Activated T-helper 1 cell treated with anti-CD3 and anti-CD28 coated beads, Interleukin-12 subunit alpha, Interleukin-12 subunit beta, Interleukin-2, Interleukin-4 antibody, amounts not matched to agents 30 ng/mL and 10 ng/mL and 1 ng/mL, durations not matched to agents 14 hours and 24 hours and 36 hours (primary cell): ENCODE data around the gene FRK. TPM values are rescaled to one million over a fixed set of nuclear protein-coding genes. Genes with fewer than 3 reads are reported as not detected.
"Not testable (repeated sequence)": the region's sequence is repeated elsewhere in the genome, so short reads cannot be mapped to it uniquely, and the experiment has no call there.

Source experiments
- DNase-seq: peaks from one replicate; pipeline ENCODE4 v3.0.0; 2021; ENCODE audit warnings: low spot score
- H3K27ac Mint-ChIP-seq: one replicate; pipeline ENCODE4 v1.8.0; 2021; ENCODE audit warnings: mild to moderate bottlenecking, mixed read lengths
- H3K27me3 Mint-ChIP-seq: one replicate; pipeline ENCODE4 v1.8.0; 2022; ENCODE audit warnings: mild to moderate bottlenecking, moderate library complexity, mixed read lengths; ENCODE audit not compliant: insufficient read depth
- H3K36me3 Mint-ChIP-seq: one replicate; pipeline ENCODE4 v1.8.0; 2021; ENCODE audit warnings: low read depth, mixed read lengths
- H3K4me1 Mint-ChIP-seq: one replicate; pipeline ENCODE4 v1.8.0; 2021; ENCODE audit warnings: low read depth, mixed read lengths
- H3K4me3 Mint-ChIP-seq: one replicate; pipeline ENCODE4 v1.8.0; 2021; ENCODE audit warnings: mild to moderate bottlenecking, moderate library complexity, mixed read lengths
- H3K9me3 Mint-ChIP-seq: one replicate; pipeline ENCODE4 v1.8.0; 2021; ENCODE audit warnings: mixed read lengths
- intact Hi-C: fragments of 100-400 bp; cut with micrococcal nuclease; formaldehyde crosslinking; loops from one replicate; pipeline ENCODE4 v1.15.1; 2024
- total RNA-seq: library from RNA; stranded (reverse); gene quantifications from 2 replicates; pipeline ENCODE4 v1.2.3, GENCODE V29; 2022

FRK gene
- total RNA-seq, 1 donor from 2014 or later, result not detected

DNA sequence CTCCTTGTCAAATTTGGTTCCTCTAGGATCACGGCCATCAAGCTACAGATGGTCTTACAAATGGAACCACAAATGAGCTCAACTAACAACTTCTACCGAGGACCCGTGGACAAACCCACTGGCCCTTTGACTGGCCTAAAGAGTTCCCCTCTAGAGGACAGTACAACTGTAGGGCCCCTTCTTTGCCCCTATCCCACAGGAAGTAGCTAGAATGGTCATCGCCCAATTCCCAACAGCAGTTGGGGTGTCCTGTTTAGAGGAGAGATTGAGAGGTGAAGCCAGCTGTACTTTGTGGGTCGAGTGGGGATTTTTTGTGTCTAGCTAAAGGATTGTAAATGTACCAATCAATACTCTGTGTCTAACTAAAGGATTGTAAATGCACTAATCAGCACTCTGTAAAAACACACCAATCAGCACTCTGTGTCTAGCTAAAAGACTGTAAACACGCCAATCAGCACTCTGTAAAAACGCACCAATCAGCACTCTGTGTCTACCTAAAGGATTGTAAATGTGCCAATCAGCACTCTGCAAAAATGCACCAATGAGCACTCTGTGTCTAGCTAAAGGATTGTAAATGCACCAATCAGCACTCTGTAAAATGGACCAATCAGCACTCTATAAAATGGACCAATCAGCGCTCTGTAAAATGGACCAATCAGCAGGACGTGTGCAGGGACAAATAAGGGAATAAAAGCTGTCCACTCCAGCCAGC is 35.5 kb upstream of the FRK start:
- Mint-ChIP-seq H3K9me3 (peaks cover 16% of the 10 kb centered on the region), H3K4me1 (peaks cover 15% of the 10 kb centered on the region)
- H3K36me3 Mint-ChIP-seq, intact Hi-C loops, H3K4me3 Mint-ChIP-seq, H3K27ac Mint-ChIP-seq, H3K27me3 Mint-ChIP-seq, DNase-seq: not testable (repeated sequence)

DNA sequence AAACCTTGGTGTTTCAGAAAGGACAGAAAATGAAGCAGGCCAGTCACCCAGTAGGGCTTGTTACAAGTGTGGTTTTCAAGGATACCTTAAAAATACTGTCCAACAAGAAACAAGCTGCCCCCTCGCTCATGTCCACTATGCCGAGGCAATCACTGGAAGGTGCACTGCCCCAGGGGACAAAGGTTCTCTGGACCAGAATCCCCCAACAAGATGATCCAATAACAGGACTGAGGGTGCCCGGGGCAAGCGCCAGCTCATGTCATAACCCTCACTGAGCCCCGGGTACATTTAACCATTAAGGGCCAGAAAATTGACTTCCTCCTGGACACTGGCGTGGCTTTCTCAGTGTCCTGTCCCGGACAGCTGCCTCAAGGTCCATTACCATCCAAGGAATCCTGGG is 33.4 kb upstream of the FRK start:
- Mint-ChIP-seq H3K36me3 (no peaks in the 10 kb centered on the region), H3K4me1 (no peaks in the 10 kb centered on the region), H3K27me3 (peaks cover 4% of the 10 kb centered on the region), H3K27ac (no peak overlapping the region), H3K9me3 (peaks cover 16% of the 10 kb centered on the region), H3K4me3 (no peak overlapping the region)
- intact Hi-C loops, result no loop called here
- no peak for DNase-seq

DNA sequence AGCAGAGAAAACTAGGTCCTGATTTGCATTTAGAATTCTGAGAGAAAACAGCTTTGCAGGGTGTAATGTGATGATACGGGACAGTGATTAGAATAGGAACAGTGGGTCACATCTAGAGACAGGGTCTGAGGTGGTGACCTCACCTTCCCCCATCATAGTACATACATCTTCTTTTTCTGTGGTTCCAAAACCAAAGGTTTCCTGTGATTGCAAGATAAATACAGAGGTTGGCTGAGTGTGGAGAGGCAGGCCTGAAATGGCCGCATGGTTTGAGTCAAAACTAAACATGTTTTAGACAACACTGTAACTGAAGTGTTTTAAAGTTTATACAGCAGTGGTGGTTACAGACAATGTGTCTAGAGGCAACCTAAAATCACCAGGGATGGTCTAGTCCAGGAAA is 29.6 kb upstream of the FRK start:
- Mint-ChIP-seq H3K4me1 (no peaks in the 10 kb centered on the region), H3K36me3 (no peaks in the 10 kb centered on the region), H3K9me3 (no peaks in the 10 kb centered on the region), H3K27ac (no peak overlapping the region), H3K4me3 (no peak overlapping the region), H3K27me3 (peaks cover 4% of the 10 kb centered on the region)
- no peak for DNase-seq
- intact Hi-C loops, result no loop called here

DNA sequence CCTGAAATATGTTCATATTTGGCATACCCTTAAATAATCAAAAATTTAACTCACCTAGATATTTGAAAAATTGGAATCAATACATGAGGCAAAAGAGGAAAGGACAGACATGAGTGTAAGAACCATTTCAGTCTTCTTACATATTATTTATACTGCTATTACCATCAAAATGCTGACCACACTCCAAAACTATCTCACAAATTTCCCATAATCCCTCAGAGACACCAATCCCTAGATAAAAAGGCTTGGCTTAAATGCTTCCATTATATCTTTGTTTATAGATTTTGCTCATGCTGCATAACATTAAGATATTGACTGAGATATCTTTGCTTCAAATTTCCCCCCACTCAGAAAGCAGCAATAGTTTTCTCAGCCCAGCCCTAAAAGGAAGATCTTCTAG is 28.3 kb upstream of the FRK start:
- DNase-seq, result no peak
- Mint-ChIP-seq H3K27me3 (peaks cover 4% of the 10 kb centered on the region), H3K9me3 (no peaks in the 10 kb centered on the region), H3K4me3 (no peak overlapping the region), H3K27ac (no peak overlapping the region), H3K4me1 (no peaks in the 10 kb centered on the region), H3K36me3 (no peaks in the 10 kb centered on the region)
- intact Hi-C loops, result no loop called here

DNA sequence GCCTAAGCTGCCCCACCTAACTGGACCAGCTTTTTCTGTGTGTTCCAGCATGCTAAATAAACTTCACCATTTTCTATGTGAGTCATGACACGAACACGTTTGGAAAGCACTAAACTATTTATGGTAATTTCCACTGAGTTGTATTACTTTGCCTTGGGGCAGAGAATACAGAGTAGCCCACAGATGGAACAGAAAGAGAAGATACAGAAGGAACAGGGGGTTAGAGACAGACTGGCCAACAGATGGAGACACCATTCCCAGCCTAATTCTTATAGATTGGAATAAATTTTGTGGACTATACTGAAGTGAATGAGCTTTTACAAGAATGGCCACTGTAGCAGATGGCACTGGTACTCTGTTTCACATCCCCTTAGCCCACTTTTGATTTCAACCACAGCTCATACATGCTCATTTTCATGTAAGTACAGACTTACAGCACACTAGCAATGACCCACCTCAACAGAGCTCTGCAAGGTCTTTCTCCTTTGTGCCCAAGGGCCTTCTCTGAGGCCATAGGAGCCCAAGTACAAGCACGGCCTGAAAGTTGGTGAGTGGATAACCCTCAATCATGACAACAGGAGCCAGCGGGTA is 26.8 kb upstream of the FRK start:
- Mint-ChIP-seq H3K36me3 (no peaks in the 10 kb centered on the region), H3K27me3 (peaks cover 3% of the 10 kb centered on the region), H3K27ac (no peak overlapping the region), H3K4me1 (no peaks in the 10 kb centered on the region), H3K9me3 (no peaks in the 10 kb centered on the region), H3K4me3 (no peak overlapping the region)
- intact Hi-C loops, result no loop called here
- DNase-seq, result no peak

DNA sequence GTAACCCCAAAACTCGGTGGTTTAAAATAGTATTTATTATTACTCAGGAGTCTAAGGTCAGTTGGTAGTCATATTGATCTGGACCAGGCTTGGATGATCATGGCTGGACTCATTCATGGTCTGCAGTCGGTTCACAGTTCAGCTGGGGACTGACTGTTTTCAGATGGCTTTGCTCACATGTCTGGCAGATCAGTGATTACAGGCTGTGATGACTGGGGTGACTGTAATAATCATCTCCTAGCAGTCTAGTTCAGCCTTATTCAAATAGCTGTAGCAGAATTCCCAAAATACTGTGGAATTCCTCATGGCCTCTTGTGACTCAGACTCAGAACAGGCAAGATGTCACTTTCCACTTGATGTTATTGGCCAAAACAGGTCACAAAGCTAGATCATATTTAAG is 23.6 kb upstream of the FRK start:
- intact Hi-C loops, result no loop called here
- H3K4me3 Mint-ChIP-seq, result no peak overlapping the region
- peaks cover 10% of the 10 kb centered on the region for H3K27me3 Mint-ChIP-seq
- DNase-seq, result no peak
- no peaks in the 10 kb centered on the region for H3K4me1 Mint-ChIP-seq
- no peaks in the 10 kb centered on the region for H3K36me3 Mint-ChIP-seq
- no peak overlapping the region for H3K27ac Mint-ChIP-seq
- H3K9me3 Mint-ChIP-seq, result no peaks in the 10 kb centered on the region

DNA sequence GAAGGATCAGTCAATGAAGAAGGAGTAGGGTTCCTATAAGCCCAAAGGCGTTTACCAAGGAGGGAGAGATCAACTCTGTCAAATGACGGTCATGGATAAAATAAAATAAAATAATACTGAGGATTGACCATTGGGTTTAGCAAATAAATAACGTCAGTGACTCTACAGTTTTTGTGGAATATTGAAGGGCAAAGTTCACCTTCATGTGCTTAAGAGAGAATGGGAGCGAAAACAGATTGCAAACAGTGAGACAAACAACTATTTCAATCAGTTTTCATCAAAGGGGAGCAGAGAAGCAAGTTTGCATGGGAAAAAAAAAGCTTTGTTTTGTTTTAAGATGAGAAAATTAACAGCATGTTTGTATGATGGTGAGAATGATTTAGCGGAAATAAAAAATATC is 22.4 kb upstream of the FRK start:
- Mint-ChIP-seq H3K27me3 (peaks cover 12% of the 10 kb centered on the region), H3K4me1 (no peaks in the 10 kb centered on the region), H3K36me3 (no peaks in the 10 kb centered on the region), H3K9me3 (no peaks in the 10 kb centered on the region), H3K27ac (no peak overlapping the region), H3K4me3 (no peak overlapping the region)
- no peak for DNase-seq
- intact Hi-C loops, result no loop called here

DNA sequence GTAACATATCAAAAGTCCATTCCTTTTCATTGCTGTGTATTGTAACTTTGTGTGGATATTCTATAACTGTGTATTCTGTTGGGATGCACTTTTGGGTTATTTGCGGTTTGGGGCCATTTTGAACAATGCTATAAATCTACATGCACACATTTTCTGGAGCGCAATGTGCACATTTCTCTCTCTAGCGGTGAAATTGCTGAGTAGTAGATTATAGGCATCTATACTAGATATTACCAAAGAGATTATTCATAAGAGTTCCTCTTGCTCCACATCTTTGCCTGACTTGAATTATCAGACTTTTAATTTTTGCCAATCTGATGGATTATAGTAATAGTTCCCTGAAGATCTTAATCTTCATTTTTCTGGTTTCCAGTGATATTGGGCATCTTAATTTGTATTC is 18.3 kb upstream of the FRK start:
- Mint-ChIP-seq H3K36me3 (no peaks in the 10 kb centered on the region), H3K4me3 (no peak overlapping the region), H3K9me3 (no peaks in the 10 kb centered on the region), H3K27me3 (peaks cover 12% of the 10 kb centered on the region), H3K27ac (no peak overlapping the region), H3K4me1 (no peaks in the 10 kb centered on the region)
- intact Hi-C loops, result no loop called here
- no peak for DNase-seq

DNA sequence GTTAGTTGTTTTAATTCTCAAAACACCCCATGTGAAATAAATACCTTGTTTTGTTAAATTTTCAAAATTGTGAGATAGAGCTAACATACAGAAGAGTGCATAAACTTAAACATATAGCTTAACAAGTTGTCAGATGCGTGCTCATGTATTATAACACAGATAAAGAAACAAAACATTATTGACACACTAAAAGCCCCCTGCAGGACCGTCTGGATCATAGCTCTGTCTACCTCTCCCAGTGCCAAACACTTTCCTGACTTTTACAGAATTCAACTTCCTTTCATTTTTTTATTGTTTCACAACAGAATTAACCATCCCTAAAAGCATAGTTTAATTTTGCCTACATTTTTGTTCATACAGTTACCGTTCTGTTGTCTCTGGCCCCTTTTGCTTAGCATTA is 17.8 kb upstream of the FRK start:
- peaks cover 12% of the 10 kb centered on the region for H3K27me3 Mint-ChIP-seq
- intact Hi-C loops, result no loop called here
- no peak overlapping the region for H3K27ac Mint-ChIP-seq

DNA sequence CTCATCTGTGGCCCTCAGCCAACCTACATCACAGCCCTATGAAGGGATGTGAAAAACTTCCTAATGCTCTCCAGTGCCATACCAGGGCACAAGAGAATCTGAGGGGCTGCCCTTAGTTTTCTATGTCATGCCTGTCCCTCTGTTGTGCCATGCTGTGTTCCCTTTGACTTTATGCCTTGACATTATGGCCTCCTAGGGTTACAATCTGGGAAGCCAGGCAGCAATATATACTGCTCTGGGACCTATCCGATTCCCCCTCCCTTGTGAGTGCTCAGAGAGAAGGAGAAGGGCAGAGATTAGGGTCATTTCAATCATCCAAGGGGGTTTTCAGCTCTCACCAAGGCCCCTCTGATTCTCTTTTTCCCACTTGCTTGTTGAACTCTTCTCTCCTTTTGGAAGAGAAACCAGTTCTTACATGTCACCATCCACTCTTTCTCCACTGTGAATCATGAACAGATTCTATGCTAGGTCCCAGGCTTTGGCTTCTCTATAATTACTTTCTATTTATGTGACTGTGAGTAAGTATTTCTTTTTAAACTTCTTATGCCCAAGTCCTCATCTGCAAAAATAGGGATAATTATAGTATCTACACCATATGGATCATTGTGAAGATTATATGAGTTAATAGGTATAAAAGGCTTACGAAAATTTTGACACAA is 14.2 kb upstream of the FRK start:
- no peak for DNase-seq
- intact Hi-C loops, result no loop called here
- no peaks in the 10 kb centered on the region for H3K9me3 Mint-ChIP-seq
- no peak overlapping the region for H3K4me3 Mint-ChIP-seq
- no peak overlapping the region for H3K27ac Mint-ChIP-seq
- H3K4me1 Mint-ChIP-seq, result no peaks in the 10 kb centered on the region
- no peaks in the 10 kb centered on the region for H3K36me3 Mint-ChIP-seq
- peaks cover 1% of the 10 kb centered on the region for H3K27me3 Mint-ChIP-seq

More for the DNA sequence above, 17.8 kb upstream of the FRK start:
- Mint-ChIP-seq H3K4me3 (no peak overlapping the region), H3K36me3 (no peaks in the 10 kb centered on the region), H3K9me3 (no peaks in the 10 kb centered on the region), H3K4me1 (no peaks in the 10 kb centered on the region)
- no peak for DNase-seq

DNA sequence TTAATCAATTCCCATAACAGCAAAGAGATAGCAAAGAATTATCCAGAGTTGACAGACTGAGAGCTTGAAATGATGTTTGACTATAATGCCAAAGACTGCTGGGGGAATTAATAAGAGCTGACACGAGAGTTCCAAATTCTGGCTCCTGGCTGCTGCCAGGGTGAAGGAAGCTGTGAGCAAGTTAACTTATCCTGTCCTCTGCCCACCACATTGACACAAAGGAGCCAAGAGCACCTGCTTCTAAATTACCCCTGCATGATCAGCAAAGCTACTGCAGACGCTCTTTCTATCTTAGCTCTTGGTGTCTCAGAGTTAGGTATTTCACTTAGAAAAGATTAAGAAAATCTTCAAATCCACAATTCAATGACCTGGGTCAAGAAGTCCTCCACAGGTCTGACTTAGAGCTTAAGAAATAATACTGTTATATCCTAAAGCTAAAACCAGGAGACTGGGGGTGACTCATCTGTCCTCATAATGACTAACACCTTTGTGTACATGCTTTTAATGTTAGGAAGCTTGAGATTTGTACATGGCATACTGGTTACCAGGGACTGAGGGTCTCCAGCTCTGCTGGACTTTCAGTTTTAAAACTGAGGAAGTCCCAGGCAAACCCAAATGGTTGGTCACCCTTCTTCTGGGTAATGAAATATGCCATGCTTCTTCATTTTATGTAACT is 13.2 kb upstream of the FRK start:
- no peak overlapping the region for H3K27ac Mint-ChIP-seq
- H3K4me1 Mint-ChIP-seq, result no peaks in the 10 kb centered on the region
- H3K27me3 Mint-ChIP-seq, result peaks cover 1% of the 10 kb centered on the region
- DNase-seq, result no peak
- H3K36me3 Mint-ChIP-seq, result no peaks in the 10 kb centered on the region
- no peaks in the 10 kb centered on the region for H3K9me3 Mint-ChIP-seq
- intact Hi-C loops, result no loop called here
- no peak overlapping the region for H3K4me3 Mint-ChIP-seq

DNA sequence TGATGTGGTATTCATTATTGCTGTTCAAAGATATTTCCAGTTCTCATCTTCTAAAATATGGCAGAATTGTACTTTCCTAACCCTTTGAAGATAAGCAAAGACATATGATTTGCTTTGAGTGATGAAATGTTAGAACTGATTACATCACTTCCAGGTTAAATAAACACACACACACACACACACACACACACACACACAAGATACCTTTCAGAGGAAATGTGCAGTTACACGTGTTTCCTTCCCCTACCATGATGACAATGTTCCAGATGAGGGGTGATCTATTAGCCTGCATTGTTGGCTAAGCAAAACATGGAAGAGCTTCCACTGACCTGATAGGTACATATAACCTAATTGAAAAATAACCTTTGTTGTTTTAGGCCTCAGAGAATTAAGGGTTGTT is 11.7 kb upstream of the FRK start:
- Mint-ChIP-seq H3K27ac (no peak overlapping the region), H3K9me3 (no peaks in the 10 kb centered on the region), H3K4me1 (no peaks in the 10 kb centered on the region), H3K36me3 (no peaks in the 10 kb centered on the region), H3K27me3 (no peaks in the 10 kb centered on the region), H3K4me3 (no peak overlapping the region)
- intact Hi-C loops, result no loop called here
- DNase-seq, result no peak
